Activated naive CD4-positive, alpha-beta T cell treated with anti-CD3 and anti-CD28 coated beads, Interleukin-2, amount 50 U/mL, for 16 hours (primary cell): ENCODE data around the gene SIK3.

ENCODE experiments used
- DNase-seq: peaks from one replicate; pipeline ENCODE4 v3.0.0-alpha.2; 2020

SIK3 gene

DNA sequence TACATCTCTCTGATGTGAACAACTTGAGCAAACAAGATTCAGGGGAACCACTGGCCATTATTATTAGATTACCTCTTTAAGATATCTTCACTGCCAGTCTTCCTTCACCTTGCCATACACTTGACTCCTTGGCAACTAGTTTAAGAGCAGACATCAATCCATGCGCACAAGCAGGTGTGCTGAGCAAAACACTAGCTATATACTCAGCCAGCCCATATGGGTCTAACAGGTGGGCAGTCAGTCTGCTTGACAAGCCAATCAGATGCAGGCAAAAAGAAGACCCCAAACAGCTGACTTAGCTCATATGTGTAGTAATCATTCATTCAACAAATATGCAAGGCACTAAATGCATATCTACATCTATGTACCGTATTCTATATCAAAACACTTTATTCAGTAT lies 101.2 kb downstream of the SIK3 start:
- DNase-seq: no peak

- no peak for DNase-seq
These were observed 104.0 kb downstream of the SIK3 start for GRCh38 chr11:116994195-116994594.

GRCh38 chr11:116993599-116993998 lies 104.6 kb downstream of the SIK3 start:
- DNase-seq: no peak

DNA sequence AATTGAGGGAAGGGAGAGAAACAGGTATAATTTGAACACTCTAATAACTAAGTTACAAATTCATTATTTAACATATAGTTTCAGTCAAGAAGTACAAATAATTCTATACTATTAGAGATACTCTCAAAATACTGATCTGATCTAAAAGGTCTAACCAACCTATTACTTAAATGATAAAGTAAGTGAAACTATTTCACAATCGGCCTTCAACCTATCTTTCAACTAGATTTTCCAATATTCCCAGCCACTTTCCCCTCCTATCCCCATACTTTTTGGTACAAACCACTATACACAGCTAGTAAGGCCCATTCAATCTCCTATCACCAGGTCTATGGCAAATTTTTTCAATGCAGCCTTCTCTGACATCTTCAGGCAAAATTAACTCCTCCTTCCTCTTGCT lies 106.7 kb downstream of the SIK3 start:
- no peak for DNase-seq

DNA sequence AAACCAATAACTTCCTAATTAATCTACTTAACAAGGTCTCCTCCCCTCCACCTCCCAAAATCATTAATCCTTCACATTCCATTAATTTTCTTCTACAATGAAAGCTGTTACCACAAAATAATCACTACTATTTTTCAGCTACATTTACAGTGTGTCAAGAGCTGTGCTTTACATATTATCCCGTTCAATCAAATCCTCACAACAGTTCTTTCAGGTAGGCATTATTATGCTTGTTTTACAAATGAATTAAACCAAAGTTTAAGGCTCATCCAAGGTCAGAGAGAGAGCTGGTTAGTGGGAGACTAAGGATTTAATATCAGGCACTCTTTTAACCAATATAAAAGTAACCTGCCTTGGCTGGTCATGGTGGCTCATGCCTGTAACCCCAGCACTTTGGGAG lies 107.4 kb downstream of the SIK3 start:
- DNase-seq: no peak

DNA sequence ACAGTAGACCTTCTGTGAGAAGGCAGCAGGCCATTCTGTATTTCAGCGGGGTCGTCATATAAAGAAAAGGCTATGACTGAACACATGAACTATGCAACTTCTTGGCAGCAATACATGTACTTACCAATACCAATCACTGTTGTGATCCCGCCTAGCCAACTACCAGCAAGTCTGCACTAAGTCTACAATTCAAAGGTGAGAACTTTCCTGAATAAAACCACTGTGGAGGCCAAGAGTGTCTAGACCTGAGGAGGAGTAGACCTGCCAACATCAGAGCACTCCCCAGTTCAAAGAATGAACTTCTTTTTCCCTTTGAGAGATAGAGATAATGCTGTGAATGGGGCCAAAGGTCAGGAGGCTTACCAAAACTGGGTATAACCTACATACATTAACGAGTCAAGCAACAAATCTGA lies 108.2 kb downstream of the SIK3 start:
- no peak for DNase-seq

DNA sequence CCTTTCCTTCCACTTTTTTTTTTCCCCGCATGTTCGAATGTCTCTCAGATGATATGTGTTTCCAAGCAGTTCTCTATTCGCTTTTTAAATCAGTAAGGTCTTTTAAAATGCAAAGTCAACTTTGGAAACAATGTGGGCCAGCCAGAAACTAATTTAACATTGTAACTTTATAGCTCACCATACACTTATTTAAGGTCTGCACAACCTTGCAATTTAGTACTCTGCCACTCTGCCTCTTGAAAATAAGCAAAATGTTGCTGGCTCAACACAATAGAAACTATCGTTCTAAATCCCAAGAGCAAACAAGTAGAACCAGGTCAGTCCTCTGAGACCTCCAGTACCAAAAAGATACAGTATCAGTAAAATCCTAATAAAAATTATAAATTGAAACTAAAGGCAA lies 109.0 kb downstream of the SIK3 start:
- no peak for DNase-seq

- no peak for DNase-seq
These were observed 111.6 kb downstream of the SIK3 start for GRCh38 chr11:116986521-116987105.

GRCh38 chr11:116984589-116984988 lies 113.6 kb downstream of the SIK3 start:
- DNase-seq: no peak

- DNase-seq: no peak
These were observed 114.0 kb downstream of the SIK3 start for GRCh38 chr11:116984186-116984585.

GRCh38 chr11:116981266-116981885 lies 116.9 kb downstream of the SIK3 start:
- DNase-seq: no peak

- no peak for DNase-seq
These were observed 118.0 kb downstream of the SIK3 start for GRCh38 chr11:116980136-116980793.

GRCh38 chr11:116976941-116977570 lies 121.2 kb downstream of the SIK3 start:
- no peak for DNase-seq

DNA sequence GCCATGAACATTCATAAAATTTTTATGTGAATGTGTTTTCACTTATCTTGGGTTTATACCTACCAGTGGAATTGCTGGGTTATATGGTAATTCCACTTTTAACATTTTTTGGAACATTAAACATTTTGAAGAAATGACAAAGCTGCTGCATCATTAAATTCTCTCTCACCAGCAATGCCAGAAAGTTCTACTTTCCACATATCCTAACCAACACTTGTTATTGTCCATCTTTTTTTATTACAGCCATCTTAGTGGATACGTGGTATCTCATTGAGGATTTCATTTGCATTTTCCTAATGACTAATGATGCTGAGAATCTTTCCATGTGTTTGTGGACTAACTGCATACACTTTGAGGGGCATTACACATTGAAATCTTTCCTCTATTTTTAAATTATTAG lies 122.6 kb downstream of the SIK3 start:
- DNase-seq: no peak

- DNase-seq: no peak
These were observed 125.0 kb downstream of the SIK3 start for GRCh38 chr11:116973270-116973669.

- DNase-seq: no peak
These were observed 125.5 kb downstream of the SIK3 start for GRCh38 chr11:116972691-116973090.

DNA sequence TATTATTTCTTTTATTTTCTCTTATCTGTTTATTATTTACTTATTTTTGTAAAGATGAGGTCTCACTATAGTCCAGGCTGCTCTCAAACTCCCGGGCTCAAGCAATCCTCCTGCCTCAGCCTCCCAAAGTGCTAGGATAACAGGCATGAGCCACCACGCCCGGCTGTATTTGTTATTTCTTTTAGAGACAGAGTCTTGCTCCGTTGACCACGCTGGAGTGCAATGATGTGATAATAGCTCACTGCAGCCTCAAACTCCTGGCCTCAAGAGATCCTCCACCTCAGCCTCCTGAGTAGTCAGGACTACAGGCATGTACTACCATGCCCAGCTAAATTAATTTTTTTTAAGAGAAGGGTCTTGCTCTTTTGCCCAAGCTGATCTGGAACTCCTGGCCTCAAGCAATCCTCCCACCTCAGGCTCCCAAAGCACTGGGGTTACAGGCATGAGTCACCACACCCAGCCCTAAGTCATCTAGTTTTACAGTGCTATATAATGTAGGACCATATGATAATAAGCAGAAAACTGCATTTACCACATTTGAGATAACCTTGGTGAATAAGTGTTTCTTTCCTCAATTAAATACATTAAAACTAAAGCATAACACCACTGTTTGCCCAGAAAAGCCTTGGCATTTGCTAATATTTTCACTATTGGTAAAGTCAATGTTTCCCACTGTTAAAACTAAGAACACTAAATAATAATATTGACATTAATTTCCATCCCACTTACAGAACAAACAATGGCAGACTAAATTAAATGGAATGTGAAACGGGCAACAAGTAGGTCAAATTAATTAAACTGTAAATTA lies 127.5 kb downstream of the SIK3 start:
- no peak for DNase-seq

DNA sequence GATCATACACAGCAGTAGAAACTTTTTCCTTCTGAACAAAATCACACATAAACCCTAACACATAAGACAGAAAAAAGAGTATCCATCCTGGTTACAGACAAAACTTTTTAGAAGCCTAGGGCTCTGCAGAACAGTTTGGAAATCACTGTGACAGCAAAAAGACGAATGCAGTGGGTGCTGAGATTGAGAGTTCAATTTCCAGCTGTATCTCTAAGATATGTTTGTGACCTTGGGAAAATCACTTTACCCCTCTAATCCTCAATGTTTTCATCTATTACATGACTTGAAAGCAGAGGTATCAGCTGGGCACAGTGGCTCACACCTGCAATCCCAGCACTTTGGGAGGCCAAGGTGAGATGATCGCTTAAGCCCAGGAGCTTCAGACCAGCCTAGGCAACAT lies 128.5 kb downstream of the SIK3 start:
- DNase-seq: no peak

GRCh38 chr11:116964269-116964668 lies 134.0 kb downstream of the SIK3 start:
- DNase-seq: no peak

DNA sequence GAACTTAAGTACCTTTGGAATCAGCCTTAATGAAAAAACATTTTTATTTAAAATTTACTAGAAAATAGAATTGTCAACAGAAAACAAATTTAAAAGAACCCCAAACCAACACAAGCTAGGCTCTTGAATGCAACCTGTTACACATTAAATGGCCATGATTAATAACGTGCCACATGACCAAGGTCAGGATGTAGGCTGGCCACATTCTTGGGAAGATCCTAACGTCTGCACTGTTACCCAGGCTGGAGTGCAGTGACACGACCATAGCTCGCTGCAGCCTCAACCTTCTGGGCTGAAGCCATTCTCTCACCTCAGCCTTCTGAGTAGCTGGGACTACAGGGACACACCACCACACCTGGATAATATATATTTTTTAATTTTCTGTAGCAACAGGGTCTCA lies 134.4 kb downstream of the SIK3 start:
- no peak for DNase-seq

DNA sequence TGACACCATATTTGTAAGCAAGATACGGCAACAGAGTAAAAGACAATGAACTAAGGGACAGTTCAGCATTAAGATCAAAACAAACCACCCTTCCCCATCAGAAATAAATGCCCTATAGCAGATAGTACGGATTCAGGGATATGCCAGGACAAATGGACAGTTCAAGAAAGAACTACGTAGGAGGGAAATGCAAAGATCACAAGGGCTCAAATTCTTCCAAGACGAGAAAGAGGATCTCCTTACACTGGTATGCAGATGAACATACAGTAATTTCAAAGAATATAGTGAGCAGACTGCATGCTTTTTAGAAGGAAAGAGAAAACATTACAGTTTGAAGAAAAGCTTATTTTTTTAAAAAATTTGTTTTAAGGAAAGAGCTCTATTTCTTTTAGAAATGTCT lies 136.1 kb downstream of the SIK3 start:
- DNase-seq: no peak

DNA sequence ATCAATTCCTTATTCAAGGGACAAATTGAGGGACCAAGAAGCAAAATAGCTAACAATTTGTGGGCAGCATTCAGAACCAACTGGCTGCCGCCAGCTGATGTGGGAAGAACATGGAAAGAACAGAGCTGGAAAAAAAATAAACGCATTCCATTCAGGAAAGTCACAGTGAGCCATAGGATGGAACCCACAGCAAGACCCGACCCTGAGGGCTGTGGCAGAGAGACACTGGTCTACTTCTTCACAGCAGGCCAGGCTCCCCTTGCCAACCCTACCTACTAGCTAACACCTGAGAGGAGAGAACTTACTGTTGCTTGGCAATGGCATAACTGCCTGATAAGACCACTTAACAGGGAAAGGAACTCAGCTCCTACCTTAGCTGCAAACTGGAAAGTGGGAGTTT lies 137.3 kb downstream of the SIK3 start:
- no peak for DNase-seq

GRCh38 chr11:116958246-116958645 lies 140.0 kb downstream of the SIK3 start:
- DNase-seq: no peak
